Hepatocyte (in vitro differentiated cells): Measurements from ENCODE around the gene RIPOR2. TPM values are rescaled to one million over a fixed set of nuclear protein-coding genes. Genes with fewer than 3 reads are reported as not detected.

Experiments used
- DNase-seq: peaks from one replicate; pipeline ENCODE4 v3.0.0-alpha.2; 2016; ENCODE audit warnings: low spot score
- H2AFZ ChIP-seq: fragments of 200-600 bp; sonication (generic); 2 replicates; pipeline ENCODE4 v1.6.0; 2016; ENCODE audit warnings: antibody characterized with exemption, mild to moderate bottlenecking
- H3K27ac ChIP-seq: fragments of 200-600 bp; sonication (generic); 2 replicates; pipeline ENCODE4 v1.5.1; 2016; ENCODE audit warnings: mild to moderate bottlenecking
- H3K27me3 ChIP-seq: fragments of 200-600 bp; sonication (generic); 2 replicates; pipeline ENCODE4 v1.6.1; 2016
- H3K36me3 ChIP-seq: fragments of 200-600 bp; sonication (generic); replicated peaks from 2 replicates; pipeline ENCODE4 v1.5.1; 2016; ENCODE audit warnings: low read depth; ENCODE audit not compliant: insufficient read depth
- H3K4me1 ChIP-seq: fragments of 200-600 bp; sonication (generic); 2 replicates; pipeline ENCODE4 v1.5.1; 2016; ENCODE audit warnings: mild to moderate bottlenecking, moderate library complexity; ENCODE audit not compliant: insufficient read depth
- H3K4me2 ChIP-seq: fragments of 200-600 bp; sonication (generic); 2 replicates; pipeline ENCODE4 v1.6.0; 2016
- H3K4me3 ChIP-seq: fragments of 200-600 bp; sonication (generic); 2 replicates; pipeline ENCODE4 v1.5.1; 2016; ENCODE audit warnings: mild to moderate bottlenecking
- H3K79me2 ChIP-seq: fragments of 200-600 bp; sonication (generic); 2 replicates; pipeline ENCODE4 v1.6.0; 2017; ENCODE audit warnings: mild to moderate bottlenecking
- H3K9me2 ChIP-seq: fragments of 200-600 bp; sonication (generic); replicated peaks from 2 replicates; pipeline ENCODE4 v1.6.0; 2017; ENCODE audit warnings: mild to moderate bottlenecking; ENCODE audit not compliant: insufficient read depth
- H3K9me3 ChIP-seq: fragments of 200-600 bp; sonication (generic); 2 replicates; pipeline ENCODE4 v1.5.1; 2016; ENCODE audit warnings: low read depth, mild to moderate bottlenecking
- H4K20me1 ChIP-seq: fragments of 200-600 bp; sonication (generic); 2 replicates; pipeline ENCODE4 v1.6.0; 2016; ENCODE audit warnings: mild to moderate bottlenecking; ENCODE audit not compliant: insufficient read depth, poor library complexity, severe bottlenecking
- CTCF ChIP-seq: fragments of 200-600 bp; sonication (generic); IDR thresholded peaks from 2 replicates; pipeline ENCODE4 v1.5.1; 2016; ENCODE audit warnings: antibody characterized with exemption, mild to moderate bottlenecking; ENCODE audit not compliant: poor library complexity
- EZH2 ChIP-seq: fragments of 200-600 bp; sonication (generic); IDR thresholded peaks from 2 replicates; pipeline ENCODE4 v1.6.1; 2016; ENCODE audit warnings: antibody characterized with exemption, mild to moderate bottlenecking, borderline replicate concordance
- EZH2phosphoT487 ChIP-seq: fragments of 200-600 bp; sonication (generic); IDR thresholded peaks from one replicate; pipeline ENCODE4 v1.6.1; 2018; ENCODE audit warnings: antibody characterized with exemption, mild to moderate bottlenecking, low read depth, moderate library complexity; ENCODE audit not compliant: unreplicated experiment, severe bottlenecking
- WGBS: methylation state at CpG from one replicate; pipeline ENCODE4 v1.1.6; 2016; ENCODE audit warnings: low lambda C conversion rate; ENCODE audit errors: missing lambda C conversion rate; 5-methylcytosine and 5-hydroxymethylcytosine counted together
- polyA plus RNA-seq: library from polyadenylated mRNA; unstranded; fragments of >200 nt; fragmentation: Nextera tagmentation; extraction: Ambion mirVana; gene quantifications from 2 replicates; pipeline ENCODE4 v1.2.1, GENCODE V29; 2016
- total RNA-seq: library from RNA; depleted of rRNA; stranded (reverse); fragments of >200 nt; gene quantifications from 2 replicates; pipeline ENCODE4 v1.2.3, GENCODE V29; 2014

RIPOR2 gene
- total and polyA plus RNA-seq, 2 experiments from 2014 or later = 11.8 to 17.3 TPM

DNA sequence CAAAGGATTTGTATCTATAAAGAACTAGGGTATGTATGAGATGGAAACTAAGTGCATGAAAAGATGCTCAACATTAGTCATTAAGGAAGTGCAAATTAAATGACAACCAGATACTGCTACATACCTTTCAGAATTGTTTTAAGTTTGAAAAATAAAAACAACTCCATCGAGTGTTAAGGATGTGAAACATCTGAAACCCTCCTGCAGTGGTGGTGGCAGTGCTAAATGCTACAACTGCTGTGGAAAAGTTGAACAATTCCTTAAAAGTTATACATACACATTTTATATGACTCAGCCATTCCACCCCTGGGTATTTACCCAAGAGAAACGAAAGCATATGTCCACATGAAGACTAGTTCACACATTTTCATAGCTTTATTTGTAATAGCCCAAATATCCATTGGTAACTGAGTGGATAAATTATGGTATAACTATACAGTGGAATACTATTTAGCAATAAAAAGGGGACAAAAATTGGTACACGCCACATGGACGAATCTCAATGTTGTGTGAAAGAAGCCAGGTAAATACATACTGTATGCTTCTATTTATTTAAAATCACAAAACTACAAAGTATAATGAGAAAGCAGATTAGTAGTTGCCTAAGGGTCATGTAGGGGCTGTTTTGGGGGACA, 147.6 kb downstream of the RIPOR2 start:
- H4K20me1 ChIP-seq = no peaks in the 10 kb centered on the region
- TF ChIP-seq EZH2phosphoT487 = no peak
- TF ChIP-seq CTCF = no peak
- TF ChIP-seq EZH2 = no peak
- H3K36me3 ChIP-seq = no peaks in the 10 kb centered on the region
- no peaks in the 10 kb centered on the region for H3K27me3 ChIP-seq
- no peaks in the 10 kb centered on the region for H3K9me2 ChIP-seq
- H3K27ac ChIP-seq = no peak overlapping the region
- no peaks in the 10 kb centered on the region for H3K4me1 ChIP-seq
- no peaks in the 10 kb centered on the region for H3K9me3 ChIP-seq
- no peak overlapping the region for H3K4me2 ChIP-seq
- H3K4me3 ChIP-seq = no peak overlapping the region
- DNase-seq = no peak
- 96% methylated on average over 4 of the region's 4 CpGs for WGBS
- H2AFZ ChIP-seq = no peak overlapping the region
- no peaks in the 10 kb centered on the region for H3K79me2 ChIP-seq

DNA sequence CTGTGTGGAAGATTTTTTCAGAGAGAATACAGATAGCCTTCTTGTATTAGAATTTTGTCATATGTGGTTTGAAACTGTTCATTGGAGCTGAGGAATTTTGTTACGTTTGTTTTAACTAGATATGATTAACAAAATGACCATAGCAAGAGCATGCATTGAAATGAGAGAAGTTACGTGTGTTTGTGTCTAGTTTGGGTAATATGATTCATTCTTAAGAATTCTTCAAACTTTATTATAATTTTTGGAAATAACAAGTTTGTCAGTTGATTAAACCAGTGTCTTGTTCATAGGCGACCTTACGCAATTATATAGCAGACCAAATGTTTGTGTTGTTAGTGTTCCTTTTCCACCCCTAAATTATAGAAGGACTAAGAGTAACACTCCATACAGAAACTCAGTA, 155.6 kb downstream of the RIPOR2 start:
- Histone ChIP-seq H3K79me2 (peaks cover 67% of the 10 kb centered on the region), H2AFZ (no peak overlapping the region), H3K4me2 (peak overlapping the region; percentile 79), H3K9me3 (no peaks in the 10 kb centered on the region), H3K36me3 (no peaks in the 10 kb centered on the region), H3K4me3 (no peak overlapping the region), H3K27me3 (no peaks in the 10 kb centered on the region), H3K4me1 (peaks cover 14% of the 10 kb centered on the region), H4K20me1 (no peaks in the 10 kb centered on the region), H3K9me2 (no peaks in the 10 kb centered on the region), H3K27ac (peak overlapping the region; percentile 67)
- 88% methylated on average over 4 of the region's 4 CpGs for WGBS
- no peak for DNase-seq
- TF ChIP-seq EZH2phosphoT487 = no peak

DNA sequence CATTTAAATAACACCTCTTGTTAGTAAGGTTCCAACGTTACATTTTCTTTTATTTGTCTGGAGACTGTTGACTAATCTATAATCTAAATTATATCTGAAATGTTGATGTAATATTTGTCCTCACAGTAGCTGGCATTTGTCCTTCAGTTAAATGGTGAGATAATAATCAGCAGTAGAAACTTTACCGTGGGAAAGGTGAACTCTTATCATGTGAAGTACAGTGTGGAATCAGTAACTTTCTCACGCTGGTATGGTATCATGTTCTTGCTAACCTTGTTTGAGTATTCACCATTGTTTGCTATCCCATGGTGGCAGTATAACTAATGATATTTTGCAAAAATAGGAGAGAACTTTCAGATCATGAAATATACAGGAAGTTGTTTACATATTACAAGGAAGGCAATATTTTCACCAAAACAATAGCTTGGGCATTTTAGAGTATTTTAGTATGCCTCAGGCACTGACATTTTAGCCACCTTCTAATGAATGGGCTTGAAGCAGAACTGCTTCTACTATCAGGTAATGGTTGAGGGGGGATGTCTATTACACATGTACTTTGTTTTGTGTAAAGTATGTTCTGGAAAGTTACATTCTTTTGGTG, 156.2 kb downstream of the RIPOR2 start:
- H3K4me3 ChIP-seq = no peak overlapping the region
- TF ChIP-seq CTCF = peak; percentile 2
- no peak for TF ChIP-seq EZH2phosphoT487
- TF ChIP-seq EZH2 = no peak
- no peaks in the 10 kb centered on the region for H4K20me1 ChIP-seq
- H3K27me3 ChIP-seq = no peaks in the 10 kb centered on the region
- no peaks in the 10 kb centered on the region for H3K9me3 ChIP-seq
- peak; percentile 30 for DNase-seq
- H3K4me2 ChIP-seq = peak overlapping the region; percentile 79
- peaks cover 67% of the 10 kb centered on the region for H3K79me2 ChIP-seq
- WGBS = 25% methylated on average over 3 of the region's 3 CpGs
- no peaks in the 10 kb centered on the region for H3K36me3 ChIP-seq
- peak overlapping the region; percentile 67 for H3K27ac ChIP-seq
- H3K4me1 ChIP-seq = peaks cover 14% of the 10 kb centered on the region
- H2AFZ ChIP-seq = no peak overlapping the region
- no peaks in the 10 kb centered on the region for H3K9me2 ChIP-seq

GRCh38 chr6:24778878-24779277, 156.9 kb downstream of the RIPOR2 start:
- Histone ChIP-seq H3K4me3 (no peak overlapping the region), H3K4me2 (peak overlapping the region; percentile 79), H3K27ac (peak overlapping the region; percentile 14)

More at GRCh38 chr6:24778878-24779277, 156.9 kb downstream of the RIPOR2 start:
- no peaks in the 10 kb centered on the region for H3K9me3 ChIP-seq
- H3K79me2 ChIP-seq = peaks cover 67% of the 10 kb centered on the region
- H3K36me3 ChIP-seq = no peaks in the 10 kb centered on the region
- no peaks in the 10 kb centered on the region for H3K9me2 ChIP-seq
- H2AFZ ChIP-seq = no peak overlapping the region
- peaks cover 14% of the 10 kb centered on the region for H3K4me1 ChIP-seq
- TF ChIP-seq EZH2phosphoT487 = no peak
- H4K20me1 ChIP-seq = no peaks in the 10 kb centered on the region
- DNase-seq = no peak
- H3K27me3 ChIP-seq = no peaks in the 10 kb centered on the region
